CD4-positive, alpha-beta T cell treated with Interleukin-17A for 4 hours (primary cell): ENCODE data around the gene EFEMP1.

Experiments used
- DNase-seq: peaks from one replicate; pipeline ENCODE4 v3.0.0-alpha.2; 2020; ENCODE audit warnings: mixed read lengths

The EFEMP1 gene

DNA sequence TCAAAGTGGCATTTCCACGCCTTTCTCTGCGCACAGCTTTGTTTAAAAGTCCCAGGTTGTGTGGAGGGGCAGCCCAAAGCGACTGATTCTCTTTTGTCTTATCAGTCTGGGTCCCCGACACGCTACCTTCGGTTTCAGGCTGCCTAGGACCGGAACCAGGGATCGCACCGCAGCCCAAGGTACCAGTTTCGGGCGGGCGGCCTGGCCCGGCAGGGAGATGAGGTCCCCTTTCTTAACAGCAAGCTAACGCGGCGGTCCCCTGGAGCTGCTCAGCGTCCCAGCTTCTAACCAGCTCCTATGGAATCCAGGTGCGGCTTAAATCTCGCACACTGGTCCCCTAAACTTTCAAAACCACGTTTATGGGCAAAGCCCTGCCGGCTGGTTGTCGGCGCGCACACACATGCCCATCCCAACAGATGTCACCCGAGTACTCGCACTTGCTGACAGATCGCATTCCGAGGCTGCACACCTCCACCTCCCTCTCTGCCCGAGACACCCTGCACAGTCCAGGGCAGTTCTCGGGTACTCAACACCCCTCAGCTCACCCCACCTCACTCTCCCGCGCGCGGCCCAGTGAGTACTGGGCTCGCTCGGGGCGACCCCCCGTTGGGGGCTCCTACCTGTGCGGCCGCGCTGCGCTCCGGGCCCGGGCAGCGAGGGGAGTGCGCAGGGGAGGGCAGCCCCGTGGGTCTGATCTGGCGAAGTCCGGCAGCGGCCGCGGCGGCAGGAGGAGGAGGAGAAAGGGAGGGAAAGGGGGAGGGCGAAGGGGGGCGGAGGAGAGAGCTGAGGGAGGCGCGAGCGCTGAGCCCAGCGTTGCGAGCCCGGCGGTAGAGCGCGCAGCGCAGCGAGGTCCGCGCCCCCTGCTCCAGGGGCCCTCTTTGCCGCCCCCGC is at the start of gene EFEMP1:
Gene EFEMP1 (minus strand): TSS at position 692 of the 891 bp plus-strand sequence. CDS start 1,342 bp downstream, outside the sequence.
- DNase-seq, result no peak

DNA sequence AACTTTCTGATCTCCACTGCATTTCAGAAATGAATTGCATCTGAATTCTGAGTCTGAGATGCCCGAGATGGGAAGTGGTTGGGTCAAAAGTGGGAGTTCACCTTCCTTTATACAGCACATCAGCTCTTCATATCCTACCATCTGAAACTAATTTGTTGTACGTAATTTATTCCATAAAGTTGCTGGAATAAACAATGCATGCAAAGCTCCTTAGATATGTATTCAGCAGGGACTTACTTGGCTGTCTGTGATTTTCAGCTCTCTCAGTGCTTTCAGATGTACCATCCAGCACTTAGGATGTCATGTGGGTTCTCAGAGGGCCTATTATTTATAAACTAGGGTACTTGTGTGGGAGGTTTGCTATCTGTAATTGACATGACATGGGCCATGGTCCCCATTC is 46.9 kb upstream of the EFEMP1 start:
- no peak for DNase-seq

GRCh38 chr2:55968941-55969340 is 45.4 kb upstream of the EFEMP1 start:
- DNase-seq, result no peak

GRCh38 chr2:55966401-55967118 is 43.0 kb upstream of the EFEMP1 start:
- no peak for DNase-seq

DNA sequence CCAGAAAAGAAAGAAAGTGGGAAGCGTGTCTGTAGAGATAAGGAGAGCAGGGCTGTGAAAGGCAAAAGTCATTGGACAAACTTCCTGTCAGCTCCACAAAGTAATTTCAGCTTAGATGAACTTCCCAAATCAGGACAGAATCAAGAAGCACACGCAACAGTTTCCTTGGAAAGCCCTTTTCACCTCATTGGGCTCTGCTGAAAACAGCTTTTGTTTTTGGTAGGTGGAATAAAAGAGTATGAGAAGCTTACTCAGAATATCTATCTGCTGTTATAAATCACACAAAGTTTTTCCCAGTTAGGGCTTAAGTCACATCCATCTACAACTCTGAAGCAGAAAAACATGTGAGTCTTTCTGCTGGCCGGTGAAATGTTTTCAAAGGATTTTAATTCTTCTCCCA is 42.4 kb upstream of the EFEMP1 start:
- no peak for DNase-seq

- DNase-seq, result no peak
Measured at GRCh38 chr2:55965276-55965675, 41.7 kb upstream of the EFEMP1 start.

- no peak for DNase-seq
Measured at GRCh38 chr2:55962915-55963314, 39.3 kb upstream of the EFEMP1 start.

- DNase-seq, result no peak
Measured at GRCh38 chr2:55961318-55961911, 37.8 kb upstream of the EFEMP1 start.

GRCh38 chr2:55958756-55959155 is 35.2 kb upstream of the EFEMP1 start:
- no peak for DNase-seq

GRCh38 chr2:55957142-55957541 is 33.6 kb upstream of the EFEMP1 start:
- DNase-seq, result no peak

GRCh38 chr2:55954306-55955035 is 30.9 kb upstream of the EFEMP1 start:
- DNase-seq, result no peak

GRCh38 chr2:55952415-55952814 is 28.8 kb upstream of the EFEMP1 start:
- no peak for DNase-seq

DNA sequence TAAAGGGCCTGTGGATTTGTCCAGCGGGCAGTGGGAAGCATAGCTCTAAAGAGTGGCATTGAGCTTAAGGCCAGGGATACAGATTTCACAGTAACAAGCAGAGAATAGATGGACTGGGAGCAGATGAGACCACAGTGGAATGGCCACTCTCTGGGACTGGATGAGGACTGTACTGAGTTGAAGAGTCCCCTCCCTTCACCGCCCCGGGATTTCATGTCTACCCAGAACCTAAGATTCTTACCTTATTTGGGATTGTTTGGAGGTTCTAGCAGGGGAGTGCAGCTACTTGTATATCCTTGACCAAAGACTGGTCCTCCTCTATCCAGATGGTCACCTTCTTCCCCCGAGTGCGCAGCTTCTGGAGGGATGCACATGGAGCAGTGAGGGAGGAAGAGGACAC is 28.0 kb upstream of the EFEMP1 start:
- DNase-seq, result no peak

GRCh38 chr2:55949613-55950012 is 26.0 kb upstream of the EFEMP1 start:
- no peak for DNase-seq

- no peak for DNase-seq
Measured at GRCh38 chr2:55949211-55949610, 25.6 kb upstream of the EFEMP1 start.

DNA sequence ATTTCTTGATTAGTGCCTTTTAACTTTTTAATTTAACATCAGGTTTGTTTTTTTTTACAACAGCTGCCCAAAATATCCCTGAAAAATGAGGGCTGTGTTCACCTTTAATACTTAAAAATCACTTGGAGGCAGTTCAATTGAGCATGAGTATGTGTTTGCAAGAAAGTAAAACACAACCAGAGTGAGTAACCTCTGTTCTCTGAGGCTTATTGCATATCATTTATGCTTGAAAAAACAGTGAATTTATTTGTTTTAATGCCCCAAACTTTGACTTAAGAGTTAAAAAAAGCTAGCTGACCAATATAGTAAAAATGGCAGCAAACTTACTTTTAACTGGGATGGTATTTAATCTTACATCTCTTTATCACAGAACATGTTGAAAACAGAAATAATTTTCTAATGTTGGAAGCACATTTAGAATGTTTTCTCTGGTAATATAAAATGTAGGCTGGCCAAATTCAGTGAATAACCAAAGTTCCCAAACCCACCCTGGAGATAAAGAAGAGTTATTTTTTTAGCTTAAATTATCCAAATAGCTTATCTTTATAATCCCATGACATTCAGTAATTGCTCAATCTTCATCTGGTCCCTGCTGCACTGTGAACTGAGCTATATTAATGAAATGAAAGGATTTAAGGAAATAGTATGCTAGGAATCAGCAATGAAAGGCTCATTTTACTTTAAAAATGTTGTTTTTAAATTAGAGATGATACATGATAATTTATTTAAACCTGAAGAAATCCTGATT is 24.8 kb upstream of the EFEMP1 start:
- no peak for DNase-seq

DNA sequence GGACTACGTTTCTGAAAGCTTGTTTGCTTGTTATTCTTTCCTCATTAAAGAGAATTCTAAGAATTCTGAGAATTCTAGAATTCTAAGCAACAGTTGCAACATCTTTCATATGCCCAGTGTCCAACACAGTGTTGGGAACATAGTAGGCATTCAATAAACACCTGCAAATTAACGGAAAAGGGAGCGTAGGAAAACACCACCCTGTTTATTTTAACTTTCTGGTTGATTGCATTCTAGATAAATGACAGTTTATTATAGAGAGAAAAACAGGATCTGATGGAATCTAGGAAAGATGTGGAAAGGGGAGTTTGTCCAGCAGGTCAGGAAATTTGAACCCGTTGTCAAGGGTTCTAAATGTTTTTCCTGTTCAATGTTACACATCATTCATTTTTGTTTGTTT is 24.2 kb upstream of the EFEMP1 start:
- DNase-seq, result no peak

DNA sequence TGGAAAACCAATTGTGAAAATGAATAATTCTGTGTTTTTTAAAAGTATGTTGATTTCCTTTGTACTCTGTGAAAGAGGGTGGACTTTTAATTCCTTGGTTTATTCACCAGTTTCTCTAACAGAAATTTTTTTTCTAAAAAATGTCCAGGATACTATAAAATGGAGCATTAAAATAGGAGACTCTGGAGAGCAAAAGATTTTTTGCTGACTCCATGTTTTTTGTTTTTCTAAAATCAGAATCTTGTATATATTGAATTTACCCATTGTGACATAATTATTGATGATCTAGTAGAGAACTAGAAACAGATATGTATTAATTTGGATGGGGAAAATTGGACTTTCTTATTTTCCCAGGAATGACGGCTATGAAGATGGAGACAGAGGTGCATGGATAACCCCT is 23.2 kb upstream of the EFEMP1 start:
- DNase-seq, result no peak

GRCh38 chr2:55943466-55943865 is 19.9 kb upstream of the EFEMP1 start:
- no peak for DNase-seq

DNA sequence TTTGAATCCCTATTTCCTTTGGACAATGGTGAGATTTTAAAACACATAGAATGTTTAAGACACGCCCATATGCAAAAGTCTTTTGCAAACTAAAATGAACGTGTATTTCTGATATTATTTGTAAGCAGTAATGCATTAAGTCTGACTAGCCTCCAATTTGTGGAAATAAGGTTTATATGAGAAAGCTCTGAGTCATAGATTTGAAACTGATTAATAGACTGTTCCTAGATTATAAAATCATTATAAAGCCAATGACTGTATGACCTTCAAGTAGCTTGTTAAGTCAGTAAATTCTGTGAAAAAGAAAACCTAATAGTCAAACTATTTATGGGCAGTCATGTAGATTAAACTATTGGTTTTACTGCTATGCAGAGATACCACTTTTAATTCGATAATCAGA is 12.8 kb upstream of the EFEMP1 start:
- no peak for DNase-seq

- DNase-seq, result no peak
Measured at GRCh38 chr2:55934337-55934736, 10.8 kb upstream of the EFEMP1 start.

DNA sequence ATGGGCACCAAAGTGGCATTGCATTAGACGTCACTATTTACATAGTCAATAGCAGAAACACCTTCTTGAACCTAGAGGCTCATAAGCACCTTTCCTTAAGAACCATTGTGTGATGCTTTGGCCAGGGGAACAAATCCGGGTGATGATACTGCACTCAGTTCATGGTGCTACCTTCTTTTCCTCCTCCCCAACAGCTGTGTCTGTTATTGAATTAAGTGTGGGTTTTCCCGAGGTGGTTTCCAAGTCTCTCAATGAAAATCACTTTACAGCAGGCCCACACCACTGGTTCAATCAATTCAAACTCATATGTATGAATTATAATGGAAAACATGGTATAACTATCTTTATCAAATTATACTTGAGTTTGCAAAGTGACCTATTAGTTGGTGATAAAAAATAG is 9.3 kb upstream of the EFEMP1 start:
- DNase-seq, result no peak
